Liver (tissue), 9 donors: ENCODE results near the gene SENP1. TPM values are rescaled to one million over a fixed set of nuclear protein-coding genes. Genes with fewer than 3 reads are reported as not detected.

Experiments used
- DNase-seq: peaks from one replicate; pipeline ENCODE4 v3.0.0-alpha.2; 2017; ENCODE audit warnings: low spot score
- H3K27ac ChIP-seq, 2 donors: one replicate each; pipeline ENCODE4 v1.7.0; 2013; ENCODE audit warnings: inconsistent platforms in 2 of 2, low read length in 2 of 2, control low read depth in 1 of 2, low read depth in 1 of 2, mild to moderate bottlenecking in 1 of 2
- H3K27me3 ChIP-seq, 4 donors: one replicate each; pipeline versions ENCODE4 v1.6.1 to v1.7.0; 2013; ENCODE audit warnings: low read length in 3 of 4, inconsistent platforms in 1 of 4, mild to moderate bottlenecking in 1 of 4, moderate library complexity in 1 of 4; ENCODE audit not compliant: control insufficient read depth in 4 of 4, insufficient read depth in 4 of 4
- H3K36me3 ChIP-seq, 4 donors: one replicate each; pipeline versions ENCODE4 v1.6.1 to v1.7.0; 2013; ENCODE audit warnings: low read length in 3 of 4, mild to moderate bottlenecking in 3 of 4, low read depth in 1 of 4, moderate library complexity in 1 of 4; ENCODE audit not compliant: control insufficient read depth in 4 of 4, insufficient read depth in 3 of 4
- H3K4me1 ChIP-seq, 4 donors: one replicate each; pipeline versions ENCODE4 v1.6.1 to v1.7.0; 2013; ENCODE audit warnings: low read length in 3 of 4, mild to moderate bottlenecking in 3 of 4, moderate library complexity in 1 of 4; ENCODE audit not compliant: control insufficient read depth in 4 of 4, insufficient read depth in 4 of 4
- H3K4me3 ChIP-seq, 3 donors: one replicate each; pipeline versions ENCODE4 v1.6.1 to v1.7.0; 2013; ENCODE audit warnings: low read length in 3 of 3, control low read depth in 1 of 3, low read depth in 1 of 3, mild to moderate bottlenecking in 1 of 3
- H3K9ac ChIP-seq, 2 donors: one replicate each; pipeline ENCODE4 v1.7.0; 2013; ENCODE audit warnings: low read length in 2 of 2, mild to moderate bottlenecking in 2 of 2, moderate library complexity in 2 of 2, control low read depth in 1 of 2, low read depth in 1 of 2
- H3K9me3 ChIP-seq, 4 donors: one replicate each; pipeline versions ENCODE4 v1.6.1 to v1.7.0; 2013; ENCODE audit warnings: low read length in 3 of 4; ENCODE audit not compliant: control insufficient read depth in 4 of 4
- EGR1 ChIP-seq, 2 donors: IDR thresholded peaks; 2 replicates each; pipeline ENCODE4 v1.6.1; 2016 to 2018; ENCODE audit warnings: antibody characterized with exemption in 2 of 2, low read depth in 2 of 2
- FOXA1 ChIP-seq: IDR thresholded peaks from 2 replicates; pipeline ENCODE4 v1.6.1; 2016; ENCODE audit warnings: antibody characterized with exemption
- GABPA ChIP-seq, 2 donors: IDR thresholded peaks in 1 of 2; conservative IDR thresholded peaks in 1 of 2; 2 replicates each; pipeline ENCODE4 v1.6.1; 2016; ENCODE audit warnings: antibody characterized with exemption in 2 of 2, mild to moderate bottlenecking in 1 of 2, moderate library complexity in 1 of 2
- HNF4G ChIP-seq: IDR thresholded peaks from 2 replicates; pipeline ENCODE4 v1.6.1; 2016; ENCODE audit warnings: antibody characterized with exemption
- JUND ChIP-seq, 2 donors: IDR thresholded peaks; 2 replicates each; pipeline ENCODE4 v1.6.1; 2016; ENCODE audit warnings: antibody characterized with exemption in 2 of 2
- MAX ChIP-seq: IDR thresholded peaks from 2 replicates; pipeline ENCODE4 v1.6.1; 2016; ENCODE audit warnings: antibody characterized with exemption
- NR2F2 ChIP-seq: IDR thresholded peaks from 2 replicates; pipeline ENCODE4 v1.6.1; 2016; ENCODE audit warnings: antibody characterized with exemption
- RAD21 ChIP-seq, 2 donors: IDR thresholded peaks; 2 replicates each; pipeline ENCODE4 v1.6.1; 2016; ENCODE audit warnings: antibody characterized with exemption in 2 of 2, mild to moderate bottlenecking in 2 of 2
- RXRA ChIP-seq, 2 donors: IDR thresholded peaks; 2 replicates each; pipeline ENCODE4 v1.6.1; 2017 to 2018; ENCODE audit warnings: antibody characterized with exemption in 2 of 2, mild to moderate bottlenecking in 1 of 2
- YY1 ChIP-seq: IDR thresholded peaks from 2 replicates; pipeline ENCODE4 v1.6.1; 2016; ENCODE audit warnings: antibody characterized with exemption, mild to moderate bottlenecking
- WGBS: extraction: QIAGEN DNeasy Blood & Tissue Kit; methylation state at CpG from one replicate; pipeline ENCODE4 v1.1.7; 2013; 5-methylcytosine and 5-hydroxymethylcytosine counted together
- polyA plus RNA-seq, 2 donors: library from polyadenylated mRNA; stranded (reverse) in 1 of 2; unstranded in 1 of 2; fragments of 200-250 nt in 1 of 2; fragments of >200 nt in 1 of 2; fragmentation: Nextera tagmentation in 1 of 2; extraction: Ambion mirVana in 1 of 2; gene quantifications; one replicate each; pipeline versions ENCODE4 v1.2.1 to v1.2.3, GENCODE V29; 2013 to 2015
- total RNA-seq, 2 donors: library from RNA; depleted of rRNA; stranded (reverse); fragments of >200 nt; gene quantifications; one replicate each; pipeline ENCODE4 v1.2.3, GENCODE V29; 2014
- TF ChIP-seq, protein P1 (sequence below): IDR thresholded peaks from 2 replicates; pipeline ENCODE4 v1.6.1; 2016; ENCODE audit warnings: antibody characterized with exemption
- TF ChIP-seq, protein P2 (sequence below): fragments of 150-350 bp; IDR thresholded peaks from 2 replicates; pipeline ENCODE4 v1.5.1; 2017; ENCODE audit warnings: improper control_type of control experiment, low read depth, low read length; ENCODE audit not compliant: missing input control
- TF ChIP-seq, protein P3 (sequence below): IDR thresholded peaks from 2 replicates; pipeline ENCODE4 v1.6.1; 2016; ENCODE audit warnings: antibody characterized with exemption, mild to moderate bottlenecking
- donor health status: healthy.
- donor health status: healthy.
- donor health status: healthy.
- donor health status: healthy.
- donor health status: healthy.

SENP1 gene
- total and polyA plus RNA-seq, 4 donors, result 1.4 to 11.7 (median 4.2) TPM

DNA sequence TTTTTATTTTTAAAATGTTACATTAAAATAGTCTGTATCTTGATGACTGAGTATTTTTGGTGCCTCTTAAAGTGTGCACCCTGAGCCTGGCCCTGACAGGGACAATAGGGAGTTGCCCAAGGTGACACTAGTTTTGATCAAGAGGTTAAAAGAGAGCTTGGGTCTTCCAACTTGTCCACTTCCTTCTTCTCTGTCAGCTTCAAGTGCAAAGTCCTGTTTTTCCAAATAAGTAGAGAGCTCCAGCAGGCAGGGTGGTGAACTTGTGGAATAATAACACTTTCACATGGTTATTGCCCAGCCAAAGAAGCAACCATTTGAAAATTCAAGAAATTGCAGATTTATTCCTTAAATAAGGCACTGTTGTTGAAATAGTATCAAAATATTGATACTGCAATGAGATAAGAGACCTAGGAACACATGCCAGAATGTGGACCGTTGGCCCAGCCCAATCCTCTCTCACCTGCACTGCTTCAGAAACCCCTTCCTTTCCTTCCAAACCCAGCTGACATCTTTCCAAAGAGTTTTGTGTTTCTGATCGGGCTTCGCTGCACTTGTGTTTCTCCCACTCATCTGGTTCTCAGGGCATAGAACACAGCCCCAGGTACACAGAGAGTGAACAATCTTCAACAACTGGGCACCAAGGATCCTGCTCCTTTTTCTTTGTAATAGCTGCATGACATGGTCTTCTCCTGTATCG, 87.8 kb downstream of the SENP1 start (continued):
- no peak for TF ChIP-seq FOXA1

GRCh38 chr12:48017496-48017895, 88.4 kb downstream of the SENP1 start:
- Histone ChIP-seq H3K9ac (no peak overlapping the region), H3K36me3 (no peaks in the 10 kb centered on the region), H3K9me3 (no peaks in the 10 kb centered on the region), H3K27me3 (peaks cover 0 to 10% (median 0%) of the 10 kb centered on the region in 4 donors), H3K27ac (no peak overlapping the region), H3K4me1 (no peaks in the 10 kb centered on the region), H3K4me3 (no peak overlapping the region)
- no peak for TF ChIP-seq MAX
- TF ChIP-seq HNF4G, result no peak
- TF ChIP-seq, protein P1, sequence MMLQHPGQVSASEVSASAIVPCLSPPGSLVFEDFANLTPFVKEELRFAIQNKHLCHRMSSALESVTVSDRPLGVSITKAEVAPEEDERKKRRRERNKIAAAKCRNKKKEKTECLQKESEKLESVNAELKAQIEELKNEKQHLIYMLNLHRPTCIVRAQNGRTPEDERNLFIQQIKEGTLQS, result no peak
- TF ChIP-seq RAD21 (IDR thresholded peaks at IDR 0.05), result no peak
- TF ChIP-seq NR2F2, result no peak
- TF ChIP-seq, protein P2, sequence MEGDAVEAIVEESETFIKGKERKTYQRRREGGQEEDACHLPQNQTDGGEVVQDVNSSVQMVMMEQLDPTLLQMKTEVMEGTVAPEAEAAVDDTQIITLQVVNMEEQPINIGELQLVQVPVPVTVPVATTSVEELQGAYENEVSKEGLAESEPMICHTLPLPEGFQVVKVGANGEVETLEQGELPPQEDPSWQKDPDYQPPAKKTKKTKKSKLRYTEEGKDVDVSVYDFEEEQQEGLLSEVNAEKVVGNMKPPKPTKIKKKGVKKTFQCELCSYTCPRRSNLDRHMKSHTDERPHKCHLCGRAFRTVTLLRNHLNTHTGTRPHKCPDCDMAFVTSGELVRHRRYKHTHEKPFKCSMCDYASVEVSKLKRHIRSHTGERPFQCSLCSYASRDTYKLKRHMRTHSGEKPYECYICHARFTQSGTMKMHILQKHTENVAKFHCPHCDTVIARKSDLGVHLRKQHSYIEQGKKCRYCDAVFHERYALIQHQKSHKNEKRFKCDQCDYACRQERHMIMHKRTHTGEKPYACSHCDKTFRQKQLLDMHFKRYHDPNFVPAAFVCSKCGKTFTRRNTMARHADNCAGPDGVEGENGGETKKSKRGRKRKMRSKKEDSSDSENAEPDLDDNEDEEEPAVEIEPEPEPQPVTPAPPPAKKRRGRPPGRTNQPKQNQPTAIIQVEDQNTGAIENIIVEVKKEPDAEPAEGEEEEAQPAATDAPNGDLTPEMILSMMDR, result no peak
- no peak for TF ChIP-seq JUND (IDR thresholded peaks at IDR 0.05)
- TF ChIP-seq YY1, result no peak
- TF ChIP-seq GABPA (IDR thresholded peaks at IDR 0.05 in 1 of 2, conservative IDR thresholded peaks at IDR 0.05 in 1 of 2), result no peak
- no peak for DNase-seq
- 86% methylated on average over 5 of the region's 5 CpGs for WGBS

DNA sequence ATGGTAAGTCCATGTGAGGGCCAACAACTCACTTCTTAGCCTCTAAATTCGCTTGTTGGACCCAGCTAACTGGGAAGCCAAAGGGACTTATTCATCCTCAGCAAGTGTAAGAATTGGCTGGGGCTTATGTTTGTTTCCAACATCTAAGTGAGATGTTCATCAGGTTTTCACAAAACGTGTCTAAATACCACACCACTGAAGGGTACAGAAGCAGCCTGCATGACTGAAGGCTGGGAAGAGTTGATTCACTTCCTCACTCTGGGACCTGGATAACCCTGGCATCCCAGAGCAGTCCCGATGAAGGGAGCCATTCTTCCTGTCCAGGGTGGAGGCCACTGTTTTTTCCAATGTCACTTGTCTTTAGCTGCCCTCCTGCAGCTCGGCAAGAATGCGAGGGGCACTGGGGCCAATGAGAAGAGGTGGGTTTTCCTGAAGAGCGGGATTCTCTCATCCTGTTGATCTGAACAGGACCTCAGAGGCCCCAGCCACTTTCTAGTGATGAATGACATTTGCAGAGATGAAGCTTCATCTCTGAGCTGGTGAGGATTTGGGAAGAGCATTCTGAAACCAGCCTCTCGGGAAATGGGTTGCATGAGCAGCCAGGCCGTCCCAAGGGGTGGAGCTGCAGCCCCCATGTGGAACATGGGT, 89.4 kb downstream of the SENP1 start:
- 85% methylated on average over 8 of the region's 8 CpGs for WGBS
- H3K27me3 ChIP-seq, result peaks cover 0 to 9% (median 0%) of the 10 kb centered on the region in 4 donors
- no peak for TF ChIP-seq JUND (IDR thresholded peaks at IDR 0.05)
- TF ChIP-seq FOXA1, result no peak
- no peak for TF ChIP-seq RAD21 (IDR thresholded peaks at IDR 0.05)
- TF ChIP-seq, protein P3, sequence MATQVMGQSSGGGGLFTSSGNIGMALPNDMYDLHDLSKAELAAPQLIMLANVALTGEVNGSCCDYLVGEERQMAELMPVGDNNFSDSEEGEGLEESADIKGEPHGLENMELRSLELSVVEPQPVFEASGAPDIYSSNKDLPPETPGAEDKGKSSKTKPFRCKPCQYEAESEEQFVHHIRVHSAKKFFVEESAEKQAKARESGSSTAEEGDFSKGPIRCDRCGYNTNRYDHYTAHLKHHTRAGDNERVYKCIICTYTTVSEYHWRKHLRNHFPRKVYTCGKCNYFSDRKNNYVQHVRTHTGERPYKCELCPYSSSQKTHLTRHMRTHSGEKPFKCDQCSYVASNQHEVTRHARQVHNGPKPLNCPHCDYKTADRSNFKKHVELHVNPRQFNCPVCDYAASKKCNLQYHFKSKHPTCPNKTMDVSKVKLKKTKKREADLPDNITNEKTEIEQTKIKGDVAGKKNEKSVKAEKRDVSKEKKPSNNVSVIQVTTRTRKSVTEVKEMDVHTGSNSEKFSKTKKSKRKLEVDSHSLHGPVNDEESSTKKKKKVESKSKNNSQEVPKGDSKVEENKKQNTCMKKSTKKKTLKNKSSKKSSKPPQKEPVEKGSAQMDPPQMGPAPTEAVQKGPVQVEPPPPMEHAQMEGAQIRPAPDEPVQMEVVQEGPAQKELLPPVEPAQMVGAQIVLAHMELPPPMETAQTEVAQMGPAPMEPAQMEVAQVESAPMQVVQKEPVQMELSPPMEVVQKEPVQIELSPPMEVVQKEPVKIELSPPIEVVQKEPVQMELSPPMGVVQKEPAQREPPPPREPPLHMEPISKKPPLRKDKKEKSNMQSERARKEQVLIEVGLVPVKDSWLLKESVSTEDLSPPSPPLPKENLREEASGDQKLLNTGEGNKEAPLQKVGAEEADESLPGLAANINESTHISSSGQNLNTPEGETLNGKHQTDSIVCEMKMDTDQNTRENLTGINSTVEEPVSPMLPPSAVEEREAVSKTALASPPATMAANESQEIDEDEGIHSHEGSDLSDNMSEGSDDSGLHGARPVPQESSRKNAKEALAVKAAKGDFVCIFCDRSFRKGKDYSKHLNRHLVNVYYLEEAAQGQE, result no peak
- TF ChIP-seq YY1, result no peak
- TF ChIP-seq EGR1 (IDR thresholded peaks at IDR 0.05; ENCODE audit: low read depth in 2 of 2), result no peak
- no peak for TF ChIP-seq MAX
- TF ChIP-seq GABPA (IDR thresholded peaks at IDR 0.05 in 1 of 2, conservative IDR thresholded peaks at IDR 0.05 in 1 of 2), result no peak
- TF ChIP-seq RXRA (IDR thresholded peaks at IDR 0.05), result no peak
- TF ChIP-seq NR2F2, result no peak
- TF ChIP-seq, protein P2, result no peak
- no peak for TF ChIP-seq HNF4G
- no peak overlapping the region for H3K9ac ChIP-seq
- no peaks in the 10 kb centered on the region for H3K36me3 ChIP-seq
- no peak for DNase-seq
- H3K9me3 ChIP-seq, result no peaks in the 10 kb centered on the region
- H3K4me3 ChIP-seq, result no peak overlapping the region
- H3K27ac ChIP-seq, result no peak overlapping the region
- H3K4me1 ChIP-seq, result no peaks in the 10 kb centered on the region
